Activated CD4-positive, alpha-beta T cell treated with anti-CD3 and anti-CD28 coated beads, Interleukin-2, Interleukin-6, amounts not matched to agents 100 ng/mL and 50 ng/mL, durations not matched to agents 16 hours and 8 hours (primary cell): ENCODE data around the gene MOBP.
A peak's percentile ranks its signal among the peaks of the same experiment; 100 is the strongest.
"Not testable (repeated sequence)": the region's sequence is repeated elsewhere in the genome, so short reads cannot be mapped to it uniquely, and the experiment has no call there.

Experiments used
- DNase-seq: peaks from one replicate; pipeline ENCODE4 v3.0.0-alpha.2; 2020

Gene MOBP

GRCh38 chr3:39467394-39468107, at the start of gene MOBP:
MOBP (plus strand) TSS chr3:39467680; CDS start chr3:39502070, 34,390 bp downstream.
- no peak for DNase-seq

- not testable (repeated sequence) for DNase-seq
Observed at GRCh38 chr3:39418556-39419225, 48.8 kb upstream of the MOBP start.

GRCh38 chr3:39419742-39420315, 47.7 kb upstream of the MOBP start:
- no peak for DNase-seq

GRCh38 chr3:39420543-39420942, 46.9 kb upstream of the MOBP start:
- no peak for DNase-seq

GRCh38 chr3:39423436-39423970, 44.0 kb upstream of the MOBP start:
- no peak for DNase-seq

GRCh38 chr3:39426312-39426711, 41.2 kb upstream of the MOBP start:
- no peak for DNase-seq

- DNase-seq = no peak
Observed at GRCh38 chr3:39427506-39427905, 40.0 kb upstream of the MOBP start.

- no peak for DNase-seq
Observed at GRCh38 chr3:39428745-39429201, 38.7 kb upstream of the MOBP start.

GRCh38 chr3:39429466-39429865, 38.0 kb upstream of the MOBP start:
- DNase-seq = no peak

GRCh38 chr3:39432342-39432741, 35.1 kb upstream of the MOBP start:
- DNase-seq = no peak

- no peak for DNase-seq
Observed at GRCh38 chr3:39433642-39434041, 33.8 kb upstream of the MOBP start.

GRCh38 chr3:39434574-39434973, 32.9 kb upstream of the MOBP start:
- no peak for DNase-seq

GRCh38 chr3:39435006-39435748, 32.3 kb upstream of the MOBP start:
- no peak for DNase-seq

- no peak for DNase-seq
Observed at GRCh38 chr3:39438880-39439279, 28.6 kb upstream of the MOBP start.

- no peak for DNase-seq
Observed at GRCh38 chr3:39440316-39440715, 27.2 kb upstream of the MOBP start.

GRCh38 chr3:39443530-39443929, 23.9 kb upstream of the MOBP start:
- no peak for DNase-seq

GRCh38 chr3:39445927-39446326, 21.6 kb upstream of the MOBP start:
- no peak for DNase-seq

GRCh38 chr3:39446444-39446843, 21.0 kb upstream of the MOBP start:
- DNase-seq = no peak

- peak; percentile 83 for DNase-seq
Observed at GRCh38 chr3:39447637-39448483, 19.6 kb upstream of the MOBP start.

- DNase-seq = no peak
Observed at GRCh38 chr3:39448506-39449233, 18.8 kb upstream of the MOBP start.

GRCh38 chr3:39449796-39450195, 17.7 kb upstream of the MOBP start:
- no peak for DNase-seq
